Measurements from ENCODE around the gene VTI1B.

The VTI1B gene

GRCh38 chr14:67599698-67600561 lies 74.5 kb downstream of the VTI1B start, which contains the start of gene PIGH:
TSS of gene PIGH (minus strand) at chr14:67600268. CDS start at chr14:67600203, 65 bp downstream.
- H3K4me3 ChIP-seq (ENCODE audit: low read depth, low read length): peak within 1 kb of the TSS; percentile 89
- DNase-seq (ENCODE audit: low read depth): peak; percentile 37

Data from skeletal muscle cell (primary cell).